Umbilical cord (tissue), 2 donors: ENCODE measurements around the gene NGDN. TPM values are rescaled to one million over a fixed set of nuclear protein-coding genes. Genes with fewer than 3 reads are reported as not detected.

ENCODE experiments used
- DNase-seq: peaks from one replicate; pipeline ENCODE4 v3.0.0-alpha.2; 2015; ENCODE audit warnings: low spot score
- total RNA-seq: library from RNA; depleted of rRNA; stranded (reverse); fragments of >200 nt; gene quantifications from one replicate; pipeline ENCODE4 v1.2.3, GENCODE V29; 2014; ENCODE audit warnings: low replicate concordance; ENCODE audit not compliant: insufficient read depth

Gene NGDN
- total RNA-seq, 1 donor from 2014 or later = 43.3 TPM

DNA sequence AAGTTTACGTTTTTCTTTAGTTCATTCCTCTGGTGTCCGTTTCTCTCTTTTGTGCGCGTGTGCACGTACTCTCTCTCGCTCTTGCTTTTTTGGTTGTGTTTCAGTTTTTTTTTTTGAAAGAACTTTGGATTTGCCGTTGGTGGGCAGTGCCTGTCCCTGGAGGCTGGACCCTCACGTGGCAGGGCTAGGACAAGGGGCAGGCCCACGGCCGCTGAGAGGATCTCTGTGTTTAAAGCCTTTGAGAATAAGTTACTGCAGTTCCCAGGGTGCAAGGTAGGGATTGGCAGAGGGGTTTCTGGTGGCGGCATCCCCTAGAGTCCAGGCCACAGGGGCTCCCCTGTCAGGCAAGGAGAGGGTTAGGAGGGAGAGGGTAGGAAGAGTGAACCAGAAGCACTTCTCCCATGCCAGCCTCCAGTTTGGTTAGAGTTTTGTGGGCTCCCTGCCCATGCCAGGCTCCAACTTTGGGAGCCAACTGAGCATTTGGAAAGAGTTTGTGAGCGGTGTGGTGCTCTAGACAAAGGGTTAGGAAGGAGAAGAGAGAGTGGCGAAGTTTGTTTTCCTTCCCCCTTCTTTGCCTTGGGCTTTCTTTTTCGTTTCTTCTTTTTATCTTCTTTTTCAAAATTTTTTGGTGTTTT, 51.5 kb downstream of the NGDN start:
- DNase-seq = no peak

DNA sequence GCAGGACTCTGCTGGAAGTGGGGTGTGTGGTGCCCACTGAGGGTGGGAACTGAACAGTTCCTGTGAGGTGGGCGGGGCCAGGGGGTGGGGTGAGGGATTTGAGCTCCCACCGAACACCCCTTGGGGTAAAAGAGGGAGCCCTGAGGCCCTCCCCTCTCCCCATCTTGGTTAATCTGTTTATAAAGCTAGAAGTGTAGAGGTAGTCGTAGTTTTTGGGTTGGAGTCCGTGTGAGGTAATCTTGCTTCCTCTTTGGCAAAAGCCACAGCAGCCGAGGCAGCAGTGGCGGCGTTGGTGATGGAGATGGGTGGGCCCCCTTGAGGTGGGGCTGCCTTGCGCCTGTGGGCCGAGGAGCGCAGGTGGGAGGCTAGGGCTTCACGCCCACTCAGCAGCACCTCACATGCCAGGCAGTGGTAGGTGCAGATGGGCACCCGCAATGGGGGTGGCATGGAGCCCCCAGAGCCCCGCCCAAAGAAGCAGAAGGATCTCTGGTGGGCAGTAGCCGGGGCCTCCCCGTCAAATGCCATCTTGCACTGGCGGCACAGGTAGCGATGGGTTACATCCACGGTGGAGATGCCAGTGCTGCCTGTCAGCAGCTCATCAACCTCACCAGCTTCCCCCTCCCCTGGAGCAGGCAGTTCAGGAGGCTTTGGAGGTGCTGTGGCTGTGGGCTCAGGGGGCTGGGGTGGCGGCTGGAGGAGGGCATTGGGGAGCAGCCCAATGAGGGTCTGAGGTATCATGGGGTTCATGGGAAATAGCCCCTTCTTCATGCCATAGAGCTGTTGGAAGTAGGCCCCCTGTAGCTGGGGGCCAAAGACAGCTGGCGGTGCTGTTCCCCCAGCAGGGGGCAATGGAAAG, 52.5 kb downstream of the NGDN start:
- no peak for DNase-seq

DNA sequence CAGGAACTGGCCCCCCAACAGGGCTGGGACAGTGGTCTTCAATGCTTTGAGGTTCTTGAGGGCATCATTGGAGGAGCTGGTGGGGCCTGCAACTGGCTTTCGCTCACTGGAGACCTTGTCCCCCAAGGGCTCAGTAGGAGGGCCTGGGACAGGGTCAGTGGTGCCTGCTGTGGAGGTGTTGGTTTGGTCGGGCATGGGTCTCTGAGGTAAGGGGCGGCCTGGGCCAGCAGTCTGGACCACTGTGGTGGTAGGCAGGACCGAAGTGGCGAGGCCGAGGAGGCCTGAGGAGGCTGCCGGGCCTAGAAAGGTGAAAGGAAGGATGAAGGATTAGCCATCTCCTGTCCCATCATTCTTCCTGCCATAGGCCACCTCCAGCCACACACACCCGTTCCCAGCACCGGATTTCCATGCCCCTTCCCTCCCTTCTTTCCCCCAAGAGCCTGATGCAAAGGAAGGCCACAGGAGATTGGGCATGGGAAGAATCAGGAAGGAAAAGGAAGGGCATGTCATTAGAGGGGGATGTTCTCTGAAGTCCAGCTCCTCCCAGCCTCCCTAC, 53.2 kb downstream of the NGDN start:
- DNase-seq = no peak

DNA sequence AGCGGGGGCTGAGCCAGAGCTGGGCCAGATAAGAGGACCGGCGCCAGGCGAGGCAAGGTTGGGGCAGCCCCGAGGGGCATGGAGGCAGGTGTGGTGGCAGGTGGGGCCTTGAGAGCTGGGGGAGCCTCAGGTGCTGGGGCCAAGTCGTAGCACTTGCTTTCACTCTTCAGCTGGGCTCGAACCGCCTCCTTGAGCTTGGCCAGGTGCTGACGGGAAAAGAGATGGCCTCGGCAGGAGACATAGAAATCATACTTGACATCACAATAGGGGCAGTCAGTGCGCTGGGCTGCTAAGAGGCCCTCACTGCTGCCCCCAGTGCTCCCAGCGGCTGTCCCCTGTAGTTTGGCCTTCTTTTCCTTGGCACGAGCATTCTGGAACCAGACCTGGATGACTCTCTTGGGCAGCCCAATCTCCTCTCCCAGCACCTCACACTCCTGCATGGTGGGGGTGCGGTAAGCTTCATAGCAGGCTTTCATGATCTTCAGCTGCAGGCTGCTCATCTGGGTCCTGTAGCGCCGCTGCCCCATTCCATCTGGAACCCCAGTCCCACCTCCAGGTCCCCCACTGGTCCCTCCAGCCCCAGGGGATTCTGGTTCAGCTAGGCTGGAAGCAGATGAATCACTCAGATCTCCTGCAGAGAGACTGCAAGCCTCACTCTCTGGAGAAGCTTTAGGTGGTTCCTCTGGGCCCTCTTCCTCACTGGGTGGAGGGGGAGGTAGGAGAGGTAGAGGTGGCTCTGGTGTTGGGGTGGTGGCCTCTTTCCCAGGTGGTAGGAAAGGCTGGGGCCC, 53.9 kb downstream of the NGDN start:
- DNase-seq = no peak

DNA sequence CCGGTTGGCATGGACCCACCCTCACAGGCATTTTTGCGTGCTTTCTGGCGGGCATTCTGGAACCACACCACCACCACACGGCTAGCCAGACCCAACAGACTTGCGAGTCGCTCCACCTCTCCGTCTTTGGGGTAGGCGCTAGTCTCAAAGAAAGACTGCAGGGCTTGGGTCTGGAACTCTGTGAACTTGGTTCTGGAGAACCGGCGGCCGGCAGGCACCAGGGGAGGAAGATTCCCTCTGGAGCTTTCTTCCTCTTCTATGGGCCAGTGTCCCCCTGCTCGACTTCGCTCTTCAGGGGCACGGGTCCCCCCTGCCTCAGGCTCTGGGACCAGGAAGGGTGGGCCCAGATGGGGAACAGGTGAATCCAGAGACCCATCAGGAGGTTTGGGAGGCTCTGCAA, 55.5 kb downstream of the NGDN start:
- DNase-seq = no peak

DNA sequence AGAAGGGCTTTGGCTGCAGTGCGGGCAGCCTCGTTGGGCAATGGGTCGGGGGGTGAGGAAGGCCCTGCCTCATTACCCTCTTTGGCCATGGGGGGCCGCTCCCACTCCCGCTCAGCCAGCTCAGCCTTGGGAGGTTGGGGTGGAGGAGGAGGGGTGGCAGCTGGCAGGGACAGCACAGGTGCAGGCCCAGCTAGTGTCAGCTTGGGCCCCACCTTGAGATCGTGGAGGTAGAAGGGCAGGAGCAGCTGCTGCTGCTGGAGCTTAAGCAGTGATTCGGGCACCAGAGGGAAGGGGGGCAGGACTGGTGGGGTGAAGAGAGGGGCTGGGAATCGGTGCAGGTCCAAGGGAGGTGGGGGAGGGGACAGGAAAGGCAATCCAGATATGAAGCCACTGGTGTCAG, 56.1 kb downstream of the NGDN start:
- no peak for DNase-seq

Other genes starting within 250 kb of the NGDN start
- not detected for gene RNF212B, start 231.8 kb upstream of the NGDN start, total RNA-seq
- gene HOMEZ, start 183.6 kb upstream of the NGDN start, total RNA-seq = 12.3 TPM
- gene PPP1R3E, start 166.8 kb upstream of the NGDN start, total RNA-seq = 4.1 TPM
- gene BCL2L2, start 162.9 kb upstream of the NGDN start, total RNA-seq = 20.0 TPM
- 24.1 TPM for gene PABPN1, start 148.2 kb upstream of the NGDN start, total RNA-seq
- gene SLC22A17, start 116.8 kb upstream of the NGDN start, total RNA-seq = 38.8 TPM
- 12.5 TPM for gene EFS, start 104.5 kb upstream of the NGDN start, total RNA-seq
- not detected for gene IL25, start 96.9 kb upstream of the NGDN start, total RNA-seq
- 0.96 TPM for gene CMTM5, start 92.7 kb upstream of the NGDN start, total RNA-seq
- not detected for gene MYH6, start 61.4 kb upstream of the NGDN start, total RNA-seq
- gene MYH7, start 34.0 kb upstream of the NGDN start, total RNA-seq = under 0.01 TPM
- gene ZFHX2, start 82.1 kb downstream of the NGDN start, total RNA-seq = 0.96 TPM
- gene THTPA, start 86.6 kb downstream of the NGDN start, total RNA-seq = 11.8 TPM
- gene AP1G2, start 98.1 kb downstream of the NGDN start, total RNA-seq = 23.1 TPM
- 0.48 TPM for gene JPH4, start 109.1 kb downstream of the NGDN start, total RNA-seq
- 5.8 TPM for gene DHRS2, start 166.7 kb downstream of the NGDN start, total RNA-seq